Chondrocyte (in vitro differentiated cells): ENCODE data around the gene GRIK3. TPM values are rescaled to one million over a fixed set of nuclear protein-coding genes. Genes with fewer than 3 reads are reported as not detected.

ENCODE experiments used
- DNase-seq: peaks from one replicate; pipeline ENCODE4 v3.0.0; 2021; ENCODE audit warnings: mixed read lengths, low spot score
- H3K27ac Mint-ChIP-seq: one replicate; pipeline ENCODE4 v1.8.0; 2021; ENCODE audit warnings: mild to moderate bottlenecking, moderate library complexity, mixed read lengths; ENCODE audit not compliant: unreplicated experiment
- H3K27me3 Mint-ChIP-seq: 2 replicates; pipeline ENCODE4 v1.8.0; 2021; ENCODE audit warnings: low read depth, mixed read lengths
- H3K36me3 Mint-ChIP-seq: 2 replicates; pipeline ENCODE4 v1.8.0; 2021; ENCODE audit warnings: low read depth, mixed read lengths
- H3K4me1 Mint-ChIP-seq: 2 replicates; pipeline ENCODE4 v1.8.0; 2021; ENCODE audit warnings: low read depth, mild to moderate bottlenecking, mixed read lengths
- H3K4me3 Mint-ChIP-seq: one replicate; pipeline ENCODE4 v1.8.0; 2021; ENCODE audit warnings: mild to moderate bottlenecking, moderate library complexity, mixed read lengths; ENCODE audit not compliant: unreplicated experiment
- H3K9me3 Mint-ChIP-seq: 2 replicates; pipeline ENCODE4 v1.8.0; 2021; ENCODE audit warnings: low read depth, mixed read lengths
- CTCF ChIP-seq: fragments of 200-600 bp; sonication (generic); IDR thresholded peaks from 2 replicates; pipeline ENCODE4 v1.5.0; 2021; ENCODE audit warnings: antibody characterized with exemption, mild to moderate bottlenecking, moderate library complexity
- total RNA-seq: library from RNA; stranded (reverse); gene quantifications from 3 replicates; pipeline ENCODE4 v1.2.1, GENCODE V29; 2021

Gene GRIK3
- total RNA-seq, 1 donor from 2014 or later = not detected

GRCh38 chr1:37031871-37032270 lies 2.4 kb downstream of the GRIK3 start:
- TF ChIP-seq CTCF = no peak
- Mint-ChIP-seq H3K27ac (no peak overlapping the region), H3K36me3 (peaks cover 1% of the 10 kb centered on the region), H3K4me1 (no peaks in the 10 kb centered on the region), H3K4me3 (no peak overlapping the region), H3K27me3 (peaks cover 70% of the 10 kb centered on the region), H3K9me3 (no peaks in the 10 kb centered on the region)
- DNase-seq = no peak

GRCh38 chr1:37031429-37031828 lies 2.9 kb downstream of the GRIK3 start:
- Mint-ChIP-seq H3K27me3 (peaks cover 70% of the 10 kb centered on the region), H3K9me3 (no peaks in the 10 kb centered on the region), H3K4me1 (no peaks in the 10 kb centered on the region), H3K36me3 (peaks cover 1% of the 10 kb centered on the region), H3K27ac (no peak overlapping the region), H3K4me3 (no peak overlapping the region)
- no peak for TF ChIP-seq CTCF
- DNase-seq = no peak

GRCh38 chr1:37028981-37029617 lies 5.2 kb downstream of the GRIK3 start:
- Mint-ChIP-seq H3K27ac (no peak overlapping the region), H3K4me1 (no peaks in the 10 kb centered on the region), H3K36me3 (no peaks in the 10 kb centered on the region), H3K27me3 (peaks cover 55% of the 10 kb centered on the region), H3K4me3 (no peak overlapping the region), H3K9me3 (no peaks in the 10 kb centered on the region)
- no peak for TF ChIP-seq CTCF
- DNase-seq = no peak

- no peak for TF ChIP-seq CTCF
- Mint-ChIP-seq H3K4me3 (no peak overlapping the region), H3K27me3 (peaks cover 4% of the 10 kb centered on the region), H3K27ac (no peak overlapping the region), H3K36me3 (no peaks in the 10 kb centered on the region), H3K9me3 (no peaks in the 10 kb centered on the region), H3K4me1 (no peaks in the 10 kb centered on the region)
- DNase-seq = no peak
Measured at GRCh38 chr1:37021502-37021901, 12.8 kb downstream of the GRIK3 start.

GRCh38 chr1:37020653-37021277 lies 13.6 kb downstream of the GRIK3 start:
- H3K27ac Mint-ChIP-seq = no peak overlapping the region
- H3K36me3 Mint-ChIP-seq = no peaks in the 10 kb centered on the region
- H3K4me1 Mint-ChIP-seq = no peaks in the 10 kb centered on the region
- peaks cover 4% of the 10 kb centered on the region for H3K27me3 Mint-ChIP-seq
- no peak overlapping the region for H3K4me3 Mint-ChIP-seq
- DNase-seq = no peak
- no peaks in the 10 kb centered on the region for H3K9me3 Mint-ChIP-seq
- no peak for TF ChIP-seq CTCF
